DMS79 (cell line): ENCODE results near the gene KIF3A.

Experiments used
- DNase-seq: peaks from one replicate; lab custom pipeline; 2025; lab: John Stamatoyannopoulos, UW

KIF3A gene

GRCh38 chr5:132662925-132663770, 74.2 kb downstream of the KIF3A start:
- no peak for DNase-seq

- no peak for DNase-seq
These were observed 75.3 kb downstream of the KIF3A start for GRCh38 chr5:132662004-132662401.

- no peak for DNase-seq
These were observed 75.9 kb downstream of the KIF3A start for GRCh38 chr5:132661231-132662003.

- no peak for DNase-seq
These were observed 77.5 kb downstream of the KIF3A start for GRCh38 chr5:132659598-132660493.

GRCh38 chr5:132658381-132659302, 78.7 kb downstream of the KIF3A start:
- no peak for DNase-seq

- no peak for DNase-seq
These were observed 79.5 kb downstream of the KIF3A start, which contains the start of gene IL13 for GRCh38 chr5:132657676-132658380. IL13 (plus strand) TSS chr5:132658173; CDS start chr5:132658187, 14 bp downstream.

- no peak for DNase-seq
These were observed 80.5 kb downstream of the KIF3A start for GRCh38 chr5:132656774-132657355.

- no peak for DNase-seq
These were observed 81.2 kb downstream of the KIF3A start for GRCh38 chr5:132655821-132656773.

- DNase-seq, result no peak
These were observed 83.6 kb downstream of the KIF3A start for GRCh38 chr5:132653716-132654115.

GRCh38 chr5:132651838-132652469, 85.4 kb downstream of the KIF3A start:
- no peak for DNase-seq

- no peak for DNase-seq
These were observed 89.0 kb downstream of the KIF3A start for GRCh38 chr5:132648355-132648754.

- DNase-seq, result no peak
These were observed 89.9 kb downstream of the KIF3A start for GRCh38 chr5:132647473-132647872.

- DNase-seq, result no peak
These were observed 90.6 kb downstream of the KIF3A start for GRCh38 chr5:132646583-132647266.

- DNase-seq, result no peak
These were observed 93.2 kb downstream of the KIF3A start for GRCh38 chr5:132644177-132644576.
